Endodermal cell (in vitro differentiated cells): ENCODE measurements around the gene NOX3. TPM values are rescaled to one million over a fixed set of nuclear protein-coding genes. Genes with fewer than 3 reads are reported as not detected.

Source experiments
- DNase-seq: peaks from one replicate; pipeline ENCODE4 v3.0.0-alpha.2; 2017
- H3K27ac ChIP-seq: 2 replicates; pipeline ENCODE4 v1.5.1; 2013; ENCODE audit warnings: mild to moderate bottlenecking, low read depth, low read length, moderate library complexity
- H3K27me3 ChIP-seq: 2 replicates; pipeline ENCODE4 v1.6.1; 2013; ENCODE audit warnings: mild to moderate bottlenecking, low read length, moderate library complexity; ENCODE audit not compliant: insufficient read depth, control insufficient read depth, poor library complexity, severe bottlenecking
- H3K36me3 ChIP-seq: 2 replicates; pipeline ENCODE4 v1.7.0; 2013; ENCODE audit warnings: mild to moderate bottlenecking, low read length, moderate library complexity; ENCODE audit not compliant: control insufficient read depth, insufficient read depth
- H3K4me1 ChIP-seq: one replicate; pipeline ENCODE4 v1.7.0; 2013; ENCODE audit warnings: low read length; ENCODE audit not compliant: control insufficient read depth, insufficient read depth
- H3K4me3 ChIP-seq: 2 replicates; pipeline ENCODE4 v1.5.1; 2013; ENCODE audit warnings: mild to moderate bottlenecking, low read length, moderate library complexity
- H3K9ac ChIP-seq: 2 replicates; pipeline ENCODE4 v1.6.1; 2013; ENCODE audit warnings: mild to moderate bottlenecking, low read length, moderate library complexity; ENCODE audit not compliant: poor library complexity, severe bottlenecking; ENCODE audit errors: extremely low read depth
- H3K9me3 ChIP-seq: 2 replicates; pipeline ENCODE4 v1.6.1; 2013; ENCODE audit warnings: mild to moderate bottlenecking, low read length, moderate library complexity; ENCODE audit not compliant: control insufficient read depth
- H3K27ac Mint-ChIP-seq: 2 replicates; pipeline ENCODE4 v1.8.0; 2020; ENCODE audit warnings: mixed read lengths
- H3K27me3 Mint-ChIP-seq: 2 replicates; pipeline ENCODE4 v1.8.0; 2021; ENCODE audit warnings: mild to moderate bottlenecking, mixed read lengths; ENCODE audit not compliant: insufficient read depth
- H3K36me3 Mint-ChIP-seq: 2 replicates; pipeline ENCODE4 v1.8.0; 2020; ENCODE audit warnings: low read depth, mixed read lengths
- H3K4me1 Mint-ChIP-seq: 2 replicates; pipeline ENCODE4 v1.8.0; 2020; ENCODE audit warnings: mixed read lengths
- H3K4me3 Mint-ChIP-seq: 2 replicates; pipeline ENCODE4 v1.8.0; 2020; ENCODE audit warnings: mild to moderate bottlenecking, moderate library complexity, mixed read lengths
- H3K9me3 Mint-ChIP-seq: 2 replicates; pipeline ENCODE4 v1.8.0; 2020; ENCODE audit warnings: mild to moderate bottlenecking, mixed read lengths
- CTCF ChIP-seq: fragments of 200-600 bp; sonication (generic); conservative IDR thresholded peaks from 2 replicates; pipeline ENCODE4 v1.5.0; 2021; ENCODE audit warnings: antibody characterized with exemption, mild to moderate bottlenecking
- WGBS, 2 experiments: methylation state at CpG; one replicate each; pipeline versions ENCODE4 v1.1.5 to v1.1.7; 2013; ENCODE audit warnings: missing lambda C conversion rate in 2 of 2, mixed read lengths in 1 of 2; ENCODE audit not compliant: insufficient coverage in 1 of 2, insufficient read length in 1 of 2; 5-methylcytosine and 5-hydroxymethylcytosine counted together
- total RNA-seq, 2 donors: library from RNA; stranded (reverse); fragmentation: NEBNext Ultra II Directional in 1 of 2; extraction: Animal tissue kit (Norgen Biotek cat#: 25700) in 1 of 2; gene quantifications; 2 replicates in 1 of 2; 3 replicates in 1 of 2; pipeline ENCODE4 v1.2.1, GENCODE V29; 2021

The NOX3 gene
- total RNA-seq, 2 donors from 2014 or later: not detected

- Mint-ChIP-seq H3K9me3 (no peaks in the 10 kb centered on the region), H3K4me1 (no peaks in the 10 kb centered on the region), H3K27ac (no peak overlapping the region), H3K36me3 (no peaks in the 10 kb centered on the region), H3K27me3 (no peaks in the 10 kb centered on the region), H3K4me3 (no peak overlapping the region)
- DNase-seq: no peak
- Histone ChIP-seq H3K9ac (no peak overlapping the region), H3K27ac (no peak overlapping the region), H3K4me1 (no peaks in the 10 kb centered on the region), H3K36me3 (no peaks in the 10 kb centered on the region), H3K4me3 (no peak overlapping the region), H3K9me3 (no peaks in the 10 kb centered on the region), H3K27me3 (no peaks in the 10 kb centered on the region)
- 85 to 94% methylated on average over 3 to 4 of the region's 4 CpGs for WGBS, 2 experiments
- TF ChIP-seq CTCF: no peak
Observed at GRCh38 chr6:155372256-155372655, 83.4 kb downstream of the NOX3 start.

- Histone ChIP-seq H3K27me3 (no peaks in the 10 kb centered on the region), H3K4me1 (no peaks in the 10 kb centered on the region), H3K4me3 (no peak overlapping the region), H3K27ac (no peak overlapping the region), H3K9me3 (no peaks in the 10 kb centered on the region), H3K36me3 (no peaks in the 10 kb centered on the region), H3K9ac (no peak overlapping the region)
- Mint-ChIP-seq H3K9me3 (no peaks in the 10 kb centered on the region), H3K27me3 (no peaks in the 10 kb centered on the region), H3K27ac (no peak overlapping the region), H3K4me3 (no peak overlapping the region), H3K4me1 (no peaks in the 10 kb centered on the region), H3K36me3 (no peaks in the 10 kb centered on the region)
- no peak for TF ChIP-seq CTCF
- DNase-seq: no peak
- WGBS, 2 experiments: 91 to 94% methylated on average over 5 of the region's 5 CpGs
Observed at GRCh38 chr6:155371230-155371629, 84.4 kb downstream of the NOX3 start.

GRCh38 chr6:155366325-155366724 is 89.3 kb downstream of the NOX3 start:
- DNase-seq: no peak
- WGBS, 2 experiments: 82% methylated on average over 4 to 6 of the region's 6 CpGs
- Mint-ChIP-seq H3K9me3 (peaks cover 10% of the 10 kb centered on the region), H3K36me3 (no peaks in the 10 kb centered on the region), H3K4me3 (no peak overlapping the region), H3K27ac (no peak overlapping the region), H3K27me3 (no peaks in the 10 kb centered on the region), H3K4me1 (no peaks in the 10 kb centered on the region)
- H3K9me3 ChIP-seq: no peaks in the 10 kb centered on the region
- no peak overlapping the region for H3K9ac ChIP-seq
- no peaks in the 10 kb centered on the region for H3K27me3 ChIP-seq
- no peak overlapping the region for H3K27ac ChIP-seq
- H3K4me1 ChIP-seq: no peaks in the 10 kb centered on the region
- H3K4me3 ChIP-seq: no peak overlapping the region
- TF ChIP-seq CTCF: no peak
- H3K36me3 ChIP-seq: no peaks in the 10 kb centered on the region
